ENCODE results near the gene HOGA1.
"Not testable (repeated sequence)": the region's sequence is repeated elsewhere in the genome, so short reads cannot be mapped to it uniquely, and the experiment has no call there.

HOGA1 gene

GRCh38 chr10:97640174-97640867, 56.1 kb downstream of the HOGA1 start, which contains the start of gene PI4K2A:
Gene PI4K2A, plus strand, starts transcription at chr10:97640671. Its CDS starts 72 bp downstream, at chr10:97640743.
- H3K4me3 Mint-ChIP-seq: peak within 1 kb of the TSS; percentile 91
- no peaks in the 10 kb centered on the region for H3K9me3 Mint-ChIP-seq
- H3K27me3 Mint-ChIP-seq: no peaks in the 10 kb centered on the region
- H3K4me1 Mint-ChIP-seq: peaks cover 27% of the 10 kb centered on the region
- peak; percentile 100 for ATAC-seq
- peak within 1 kb of the TSS; percentile 91 for H3K27ac Mint-ChIP-seq
- H3K36me3 Mint-ChIP-seq: peaks cover 21% of the 10 kb centered on the region

GRCh38 chr10:97640868-97641811, 57.0 kb downstream of the HOGA1 start:
- Mint-ChIP-seq H3K9me3 (no peaks in the 10 kb centered on the region), H3K36me3 (peaks cover 21% of the 10 kb centered on the region), H3K4me1 (peaks cover 27% of the 10 kb centered on the region), H3K27me3 (no peaks in the 10 kb centered on the region), H3K27ac (peak overlapping the region; percentile 91), H3K4me3 (peak overlapping the region; percentile 91)
- peak; percentile 46 for ATAC-seq

- peaks cover 31% of the 10 kb centered on the region for H3K4me1 Mint-ChIP-seq
- ATAC-seq, H3K27me3 Mint-ChIP-seq: not testable (repeated sequence)
Observed at GRCh38 chr10:97642471-97643159, 58.4 kb downstream of the HOGA1 start.

DNA sequence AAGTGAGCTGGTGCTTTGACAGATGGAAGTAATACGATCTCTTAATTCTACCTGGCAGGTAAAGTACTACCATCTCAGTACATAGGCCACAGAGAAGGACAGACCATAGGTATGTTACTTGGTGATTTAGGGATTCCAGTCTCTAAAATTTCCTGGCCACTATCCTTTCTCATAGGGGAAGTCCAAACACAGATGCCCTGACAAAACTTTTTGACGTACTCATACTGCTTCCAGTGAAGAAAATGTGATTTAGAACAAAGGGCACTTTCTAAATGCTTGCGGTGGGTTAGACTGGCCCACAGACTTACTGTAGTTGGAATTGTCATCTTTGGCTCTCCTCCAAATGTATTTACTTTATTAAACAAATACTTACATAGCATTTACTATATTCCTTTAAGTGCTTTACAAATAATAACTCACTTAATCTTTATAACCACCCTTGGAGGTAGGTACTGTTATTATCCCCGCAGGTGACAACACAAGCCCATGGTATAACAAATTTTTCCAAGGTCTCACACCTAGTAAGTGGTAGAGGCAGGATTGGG, 59.3 kb downstream of the HOGA1 start:
- Mint-ChIP-seq H3K27me3 (no peaks in the 10 kb centered on the region), H3K36me3 (peaks cover 21% of the 10 kb centered on the region), H3K9me3 (no peaks in the 10 kb centered on the region), H3K4me1 (peaks cover 39% of the 10 kb centered on the region), H3K4me3 (peak overlapping the region; percentile 60), H3K27ac (peak overlapping the region; percentile 40)
- no peak for ATAC-seq

More at GRCh38 chr10:97642471-97643159, 58.4 kb downstream of the HOGA1 start:
- peak overlapping the region; percentile 40 for H3K27ac Mint-ChIP-seq
- peak overlapping the region; percentile 91 for H3K4me3 Mint-ChIP-seq
- not testable (repeated sequence) for H3K9me3 Mint-ChIP-seq
- peaks cover 21% of the 10 kb centered on the region for H3K36me3 Mint-ChIP-seq

DNA sequence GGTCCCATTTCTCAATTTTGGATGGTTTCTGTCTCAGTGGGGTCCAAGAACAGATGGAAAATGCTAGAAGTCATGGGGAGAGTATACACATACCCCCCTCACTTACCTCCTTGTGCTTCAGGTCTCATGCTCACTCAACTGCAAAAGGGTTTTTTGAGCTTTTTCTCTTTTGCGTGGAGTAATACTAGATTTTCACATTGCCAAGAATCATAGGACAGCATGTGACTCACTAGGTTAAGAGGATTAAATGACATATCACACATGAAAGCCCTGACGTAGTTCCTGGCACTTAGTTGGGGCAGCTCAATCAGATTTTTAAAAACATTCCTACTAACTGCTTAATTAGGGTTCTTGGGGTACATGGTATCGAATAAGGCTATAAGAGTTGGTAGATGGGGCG, 60.7 kb downstream of the HOGA1 start:
- no peak overlapping the region for H3K4me3 Mint-ChIP-seq
- no peaks in the 10 kb centered on the region for H3K27me3 Mint-ChIP-seq
- no peaks in the 10 kb centered on the region for H3K9me3 Mint-ChIP-seq
- peaks cover 47% of the 10 kb centered on the region for H3K4me1 Mint-ChIP-seq
- peaks cover 21% of the 10 kb centered on the region for H3K36me3 Mint-ChIP-seq
- H3K27ac Mint-ChIP-seq: peak overlapping the region; percentile 16
- ATAC-seq: no peak

- no peaks in the 10 kb centered on the region for H3K27me3 Mint-ChIP-seq
- H3K27ac Mint-ChIP-seq: peak overlapping the region; percentile 94
- no peak overlapping the region for H3K4me3 Mint-ChIP-seq
- peaks cover 20% of the 10 kb centered on the region for H3K36me3 Mint-ChIP-seq
- no peak for ATAC-seq
- no peaks in the 10 kb centered on the region for H3K9me3 Mint-ChIP-seq
- H3K4me1 Mint-ChIP-seq: peaks cover 32% of the 10 kb centered on the region
Observed at GRCh38 chr10:97647556-97647955, 63.4 kb downstream of the HOGA1 start.

GRCh38 chr10:97648562-97649404, 64.6 kb downstream of the HOGA1 start:
- no peaks in the 10 kb centered on the region for H3K9me3 Mint-ChIP-seq
- H3K36me3 Mint-ChIP-seq: peaks cover 23% of the 10 kb centered on the region
- peak overlapping the region; percentile 61 for H3K4me3 Mint-ChIP-seq
- H3K27me3 Mint-ChIP-seq: no peaks in the 10 kb centered on the region
- peak; percentile 99 for ATAC-seq
- H3K4me1 Mint-ChIP-seq: peaks cover 20% of the 10 kb centered on the region
- peak overlapping the region; percentile 94 for H3K27ac Mint-ChIP-seq

DNA sequence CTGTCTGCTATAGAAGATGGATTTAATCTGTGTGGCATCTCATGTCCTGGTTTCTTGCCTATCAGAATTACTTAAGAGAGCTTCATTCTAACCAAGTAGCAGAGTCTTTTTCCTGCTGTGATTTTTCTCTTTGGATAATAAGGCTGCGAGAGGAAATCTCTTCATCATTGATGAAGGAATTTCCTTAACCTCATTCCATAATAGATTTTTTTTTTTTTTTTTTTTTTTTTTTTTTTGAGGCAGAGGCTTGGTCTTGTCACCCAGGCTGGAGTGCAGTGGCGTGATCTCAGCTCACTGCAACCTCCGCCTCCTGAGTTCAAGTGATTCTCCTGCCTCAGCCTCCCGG, 65.2 kb downstream of the HOGA1 start:
- H3K9me3 Mint-ChIP-seq, H3K4me3 Mint-ChIP-seq, H3K27me3 Mint-ChIP-seq, ATAC-seq: not testable (repeated sequence)
- Mint-ChIP-seq H3K27ac (peak overlapping the region; percentile 94), H3K4me1 (peaks cover 20% of the 10 kb centered on the region), H3K36me3 (peaks cover 27% of the 10 kb centered on the region)

- peaks cover 20% of the 10 kb centered on the region for H3K4me1 Mint-ChIP-seq
- H3K9me3 Mint-ChIP-seq: no peaks in the 10 kb centered on the region
- no peak overlapping the region for H3K4me3 Mint-ChIP-seq
- H3K27me3 Mint-ChIP-seq: no peaks in the 10 kb centered on the region
- H3K36me3 Mint-ChIP-seq: peaks cover 18% of the 10 kb centered on the region
- ATAC-seq: no peak
- peak overlapping the region; percentile 94 for H3K27ac Mint-ChIP-seq
Observed at GRCh38 chr10:97650726-97651125, 66.5 kb downstream of the HOGA1 start.

GRCh38 chr10:97651773-97652172, 67.6 kb downstream of the HOGA1 start:
- no peak overlapping the region for H3K27ac Mint-ChIP-seq
- no peak overlapping the region for H3K4me3 Mint-ChIP-seq
- peaks cover 20% of the 10 kb centered on the region for H3K4me1 Mint-ChIP-seq
- H3K36me3 Mint-ChIP-seq: peaks cover 20% of the 10 kb centered on the region
- H3K27me3 Mint-ChIP-seq: no peaks in the 10 kb centered on the region
- no peaks in the 10 kb centered on the region for H3K9me3 Mint-ChIP-seq
- no peak for ATAC-seq

GRCh38 chr10:97656777-97657176, 72.6 kb downstream of the HOGA1 start:
- Mint-ChIP-seq H3K36me3 (peaks cover 51% of the 10 kb centered on the region), H3K4me1 (no peaks in the 10 kb centered on the region), H3K9me3 (no peaks in the 10 kb centered on the region), H3K27ac (no peak overlapping the region), H3K27me3 (no peaks in the 10 kb centered on the region), H3K4me3 (no peak overlapping the region)
- no peak for ATAC-seq

DNA sequence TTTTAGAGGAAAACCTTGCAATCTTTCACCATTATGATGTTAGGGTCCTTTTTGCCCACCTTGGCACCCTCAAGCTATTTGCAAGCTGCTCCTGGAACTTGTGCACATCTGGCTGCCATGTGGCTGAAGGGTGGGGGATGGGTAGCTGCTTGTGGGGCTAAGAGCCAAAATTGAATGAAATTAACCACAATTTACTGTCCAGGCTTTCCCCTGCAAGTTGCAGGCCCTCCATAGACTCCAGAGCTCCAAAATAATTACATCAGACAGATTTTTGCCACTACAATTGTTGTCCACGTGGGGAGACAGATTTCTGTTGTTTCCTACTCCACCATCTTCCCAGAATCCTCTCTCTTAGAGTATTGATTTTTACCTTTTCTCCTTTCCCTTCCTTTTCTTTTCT, 75.4 kb downstream of the HOGA1 start:
- Mint-ChIP-seq H3K27ac (no peak overlapping the region), H3K4me1 (no peaks in the 10 kb centered on the region), H3K4me3 (no peak overlapping the region), H3K36me3 (peaks cover 57% of the 10 kb centered on the region), H3K9me3 (no peaks in the 10 kb centered on the region), H3K27me3 (no peaks in the 10 kb centered on the region)
- ATAC-seq: no peak
